Measurements from ENCODE around the gene AHSG.

- no peak for TF ChIP-seq CTCF (conservative IDR thresholded peaks at IDR 0.05 in 1 of 2, IDR thresholded peaks at IDR 0.05 in 1 of 2; ENCODE audit: low read depth in 1 of 2, low read length in 2 of 2)
- TF ChIP-seq EZH2 (IDR thresholded peaks at IDR 0.05; ENCODE audit: low read length, missing control alignments): no peak
Observed at GRCh38 chr3:186618318-186618938, 5.6 kb downstream of the AHSG start.

Measured in fibroblast of lung (primary cell).